ENCODE measurements around the gene ARMC3. TPM values are rescaled to one million over a fixed set of nuclear protein-coding genes. Genes with fewer than 3 reads are reported as not detected.

ARMC3 gene
- total RNA-seq, 3 donors from 2014 or later = 0.33 to 0.88 TPM; not detected in 1

- Histone ChIP-seq H3K36me3 (no peaks in the 10 kb centered on the region), H3K27me3 (no peaks in the 10 kb centered on the region), H3K4me3 (no peak overlapping the region), H3K9me3 (no peaks in the 10 kb centered on the region), H3K4me1 (no peaks in the 10 kb centered on the region), H3K27ac (no peak overlapping the region)
- DNase-seq (ENCODE audit: low spot score in 2 of 2) = no peak
- TF ChIP-seq CTCF (IDR thresholded peaks at IDR 0.05) (no peak), POLR2A (IDR thresholded peaks at IDR 0.05) (no peak), POLR2AphosphoS5 (IDR thresholded peaks at IDR 0.05) (no peak)
- intact Hi-C loops (cut with DNase I; ENCODE audit: low total_unique reads) = loop anchor here (10.0 kb wide), 1 partner anchor 381 kb away; no protein-coding TSS in a partner anchor
Observed at GRCh38 chr10:23013581-23014335, 85.9 kb downstream of the ARMC3 start.

- intact Hi-C loops (cut with DNase I; ENCODE audit: low total_unique reads) = loop anchor here (10.0 kb wide), 1 partner anchor 380 kb away; no protein-coding TSS in a partner anchor
- no peaks in the 10 kb centered on the region for H3K36me3 ChIP-seq
Observed at GRCh38 chr10:23015021-23015707, 87.3 kb downstream of the ARMC3 start.

GRCh38 chr10:23016636-23017035, 88.8 kb downstream of the ARMC3 start:
- no peak for TF ChIP-seq POLR2A (IDR thresholded peaks at IDR 0.05)
- DNase-seq (ENCODE audit: low spot score in 2 of 2) = no peak
- H3K36me3 ChIP-seq = no peaks in the 10 kb centered on the region
- no peaks in the 10 kb centered on the region for H3K4me1 ChIP-seq
- H3K27me3 ChIP-seq = no peaks in the 10 kb centered on the region
- intact Hi-C loops (cut with DNase I; ENCODE audit: low total_unique reads) = loop anchor here (10.0 kb wide), 1 partner anchor 378 kb away; no protein-coding TSS in a partner anchor
- peaks cover 0 to 3% of the 10 kb centered on the region in 2 donors for H3K9me3 ChIP-seq
- H3K27ac ChIP-seq = no peak overlapping the region
- H3K4me3 ChIP-seq = no peak overlapping the region

More at GRCh38 chr10:23015021-23015707, 87.3 kb downstream of the ARMC3 start:
- no peak for TF ChIP-seq POLR2A (IDR thresholded peaks at IDR 0.05)
- no peak for TF ChIP-seq CTCF (IDR thresholded peaks at IDR 0.05)
- no peak for TF ChIP-seq POLR2AphosphoS5 (IDR thresholded peaks at IDR 0.05)
- H3K4me3 ChIP-seq = no peak overlapping the region
- H3K27ac ChIP-seq = no peak overlapping the region
- no peaks in the 10 kb centered on the region for H3K9me3 ChIP-seq
- no peak for DNase-seq (ENCODE audit: low spot score in 2 of 2)
- no peaks in the 10 kb centered on the region for H3K4me1 ChIP-seq
- no peaks in the 10 kb centered on the region for H3K27me3 ChIP-seq

GRCh38 chr10:23019633-23020032, 91.8 kb downstream of the ARMC3 start:
- H3K27ac ChIP-seq = no peak overlapping the region
- H3K4me1 ChIP-seq = no peaks in the 10 kb centered on the region
- no peaks in the 10 kb centered on the region for H3K36me3 ChIP-seq
- no peak for DNase-seq (ENCODE audit: low spot score in 2 of 2)
- no peak for TF ChIP-seq CTCF (IDR thresholded peaks at IDR 0.05)
- no peak for TF ChIP-seq POLR2AphosphoS5 (IDR thresholded peaks at IDR 0.05)
- H3K9me3 ChIP-seq = peaks cover 12 to 16% of the 10 kb centered on the region in 2 donors
- no peak overlapping the region for H3K4me3 ChIP-seq
- H3K27me3 ChIP-seq = peaks cover 0 to 5% of the 10 kb centered on the region in 2 donors
- intact Hi-C loops (cut with DNase I; ENCODE audit: low total_unique reads) = loop anchor here (10.0 kb wide), 1 partner anchor 375 kb away; no protein-coding TSS in a partner anchor

GRCh38 chr10:23021430-23021829, 93.6 kb downstream of the ARMC3 start:
- intact Hi-C loops (cut with DNase I; ENCODE audit: low total_unique reads) = no loop called here
- peaks cover 13 to 16% of the 10 kb centered on the region in 2 donors for H3K9me3 ChIP-seq

More at GRCh38 chr10:23021430-23021829, 93.6 kb downstream of the ARMC3 start:
- DNase-seq (ENCODE audit: low spot score in 2 of 2) = no peak
- no peak overlapping the region for H3K4me3 ChIP-seq
- no peak overlapping the region for H3K27ac ChIP-seq
- H3K27me3 ChIP-seq = peaks cover 0 to 5% of the 10 kb centered on the region in 2 donors
- no peaks in the 10 kb centered on the region for H3K4me1 ChIP-seq
- TF ChIP-seq POLR2AphosphoS5 (IDR thresholded peaks at IDR 0.05) (no peak), CTCF (IDR thresholded peaks at IDR 0.05) (no peak), POLR2A (IDR thresholded peaks at IDR 0.05) (no peak)
- H3K36me3 ChIP-seq = no peaks in the 10 kb centered on the region

Measured in breast epithelium (tissue), 4 donors.